Small intestine (tissue), 7 donors: ENCODE data around the gene TPRG1L. TPM values are rescaled to one million over a fixed set of nuclear protein-coding genes. Genes with fewer than 3 reads are reported as not detected.

Source experiments
- DNase-seq, 2 donors: peaks; one replicate each; pipeline versions ENCODE4 v3.0.0 to v3.0.0-alpha.2; 2013
- FAIRE-seq: peaks from 2 replicates; lab custom pipeline; 2012; peaks lifted over from hg19 to GRCh38; lab: Jason Lieb, UNC
- H3K27ac ChIP-seq, 3 donors: one replicate each; pipeline ENCODE4 v1.5.1; 2013; ENCODE audit warnings: low read length in 2 of 3, mild to moderate bottlenecking in 2 of 3, control low read depth in 1 of 3, inconsistent platforms in 1 of 3, low read depth in 1 of 3, moderate library complexity in 1 of 3
- H3K27me3 ChIP-seq, 3 donors: one replicate each; pipeline ENCODE4 v1.6.1; 2013; ENCODE audit warnings: low read length in 3 of 3, inconsistent platforms in 1 of 3; ENCODE audit not compliant: control insufficient read depth in 3 of 3, insufficient read depth in 3 of 3
- H3K36me3 ChIP-seq, 3 donors: one replicate each; pipeline ENCODE4 v1.6.1; 2013; ENCODE audit warnings: low read length in 3 of 3, inconsistent platforms in 1 of 3, low read depth in 1 of 3, mild to moderate bottlenecking in 1 of 3, moderate library complexity in 1 of 3; ENCODE audit not compliant: control insufficient read depth in 3 of 3, insufficient read depth in 2 of 3
- H3K4me1 ChIP-seq, 3 donors: one replicate each; pipeline ENCODE4 v1.6.1; 2013; ENCODE audit warnings: low read length in 2 of 3, inconsistent platforms in 1 of 3, low read depth in 1 of 3, mild to moderate bottlenecking in 1 of 3, moderate library complexity in 1 of 3; ENCODE audit not compliant: control insufficient read depth in 3 of 3, insufficient read depth in 2 of 3
- H3K4me3 ChIP-seq, 3 donors: one replicate each; pipeline ENCODE4 v1.5.1; 2013; ENCODE audit warnings: low read length in 3 of 3, control low read depth in 1 of 3, inconsistent platforms in 1 of 3, low read depth in 1 of 3, mild to moderate bottlenecking in 1 of 3, moderate library complexity in 1 of 3
- H3K9me3 ChIP-seq, 2 donors: one replicate each; pipeline ENCODE4 v1.6.1; 2013; ENCODE audit warnings: low read depth in 1 of 2, low read length in 1 of 2; ENCODE audit not compliant: control insufficient read depth in 2 of 2, insufficient read depth in 1 of 2
- WGBS, 3 donors: extraction: QIAGEN DNeasy Blood & Tissue Kit; methylation state at CpG; one replicate each; pipeline ENCODE4 v1.1.7; 2013; 5-methylcytosine and 5-hydroxymethylcytosine counted together
- polyA plus RNA-seq, 4 donors: library from polyadenylated mRNA; stranded (reverse) in 3 of 4; unstranded in 1 of 4; fragments of 200-250 nt in 3 of 4; fragments of 120-200 nt in 1 of 4; gene quantifications; one replicate each; pipeline versions ENCODE4 v1.2.1 to v1.2.3, GENCODE V29; 2013
- donor health status: healthy with polysubstance abuse.
- donor health status: control.
- donor health status: control.
- donor health status: Bipolar disorder and iron deficiency.
- donor health status: healthy.

The TPRG1L gene
- polyA plus RNA-seq, 4 donors, result 41.2 to 97.8 (median 92.0) TPM

- Histone ChIP-seq H3K4me1 (peaks cover 0 to 16% (median 3%) of the 10 kb centered on the region in 3 donors), H3K4me3 (peak overlapping the region in 1 of 3 donors; percentile 47), H3K27me3 (peaks cover 15 to 63% (median 25%) of the 10 kb centered on the region in 3 donors), H3K36me3 (no peaks in the 10 kb centered on the region), H3K27ac (no peak overlapping the region), H3K9me3 (no peaks in the 10 kb centered on the region)
- FAIRE-seq, result no peak
- 2 to 4% (median 3%) methylated on average over 49 to 68 of the region's 68 CpGs for WGBS, 3 donors
- peak in 1 of 2 donors; percentile 39 for DNase-seq
Measured at GRCh38 chr1:3652548-3653285, 27.9 kb downstream of the TPRG1L start.

- DNase-seq, result no peak
Measured at GRCh38 chr1:3653286-3653618, 28.4 kb downstream of the TPRG1L start.

GRCh38 chr1:3654549-3655281, 29.9 kb downstream of the TPRG1L start:
- 45 to 82% (median 74%) methylated on average over 22 of the region's 22 CpGs for whole genome bisulfite sequencing, 3 donors
- FAIRE-seq, result no peak
- DNase-seq, result no peak
- Histone ChIP-seq H3K9me3 (no peaks in the 10 kb centered on the region), H3K36me3 (no peaks in the 10 kb centered on the region), H3K4me3 (no peak overlapping the region), H3K27ac (no peak overlapping the region), H3K4me1 (peaks cover 0 to 12% (median 0%) of the 10 kb centered on the region in 3 donors), H3K27me3 (peaks cover 15 to 66% (median 25%) of the 10 kb centered on the region in 3 donors)

More at GRCh38 chr1:3653286-3653618, 28.4 kb downstream of the TPRG1L start:
- Histone ChIP-seq H3K9me3 (no peaks in the 10 kb centered on the region), H3K27ac (no peak overlapping the region), H3K36me3 (no peaks in the 10 kb centered on the region), H3K4me1 (peaks cover 0 to 16% (median 2%) of the 10 kb centered on the region in 3 donors), H3K27me3 (peaks cover 15 to 66% (median 25%) of the 10 kb centered on the region in 3 donors), H3K4me3 (peak overlapping the region in 1 of 3 donors; percentile 47)
- WGBS, 3 donors, result 11 to 26% (median 25%) methylated on average over 10 of the region's 10 CpGs
- no peak for FAIRE-seq

GRCh38 chr1:3656450-3657095, 31.8 kb downstream of the TPRG1L start:
- H3K4me3 ChIP-seq, result no peak overlapping the region
- H3K4me1 ChIP-seq, result peaks cover 0 to 5% (median 0%) of the 10 kb centered on the region in 3 donors
- 62 to 79% (median 77%) methylated on average over 13 of the region's 13 CpGs for WGBS, 3 donors
- H3K36me3 ChIP-seq, result no peaks in the 10 kb centered on the region
- no peak overlapping the region for H3K27ac ChIP-seq
- DNase-seq, result no peak
- H3K27me3 ChIP-seq, result peaks cover 14 to 49% (median 14%) of the 10 kb centered on the region in 3 donors
- H3K9me3 ChIP-seq, result no peaks in the 10 kb centered on the region
- FAIRE-seq, result no peak

- peaks cover 0 to 5% (median 0%) of the 10 kb centered on the region in 3 donors for H3K4me1 ChIP-seq
- no peak for DNase-seq
- H3K36me3 ChIP-seq, result no peaks in the 10 kb centered on the region
- FAIRE-seq, result no peak
- H3K27me3 ChIP-seq, result peaks cover 9 to 45% (median 14%) of the 10 kb centered on the region in 3 donors
- no peaks in the 10 kb centered on the region for H3K9me3 ChIP-seq
- no peak overlapping the region for H3K4me3 ChIP-seq
- 61 to 71% (median 64%) methylated on average over 6 of the region's 6 CpGs for WGBS, 3 donors
- H3K27ac ChIP-seq, result no peak overlapping the region
Measured at GRCh38 chr1:3657096-3657475, 32.3 kb downstream of the TPRG1L start.

GRCh38 chr1:3657578-3658230, 32.9 kb downstream of the TPRG1L start:
- Histone ChIP-seq H3K4me3 (no peak overlapping the region), H3K4me1 (peaks cover 0 to 4% (median 0%) of the 10 kb centered on the region in 3 donors), H3K9me3 (no peaks in the 10 kb centered on the region), H3K27ac (no peak overlapping the region), H3K36me3 (no peaks in the 10 kb centered on the region), H3K27me3 (peaks cover 3 to 43% (median 14%) of the 10 kb centered on the region in 3 donors)
- DNase-seq (no peak), FAIRE-seq (no peak)
- 72 to 81% (median 79%) methylated on average over 26 of the region's 26 CpGs for WGBS, 3 donors

GRCh38 chr1:3658231-3658615, 33.4 kb downstream of the TPRG1L start:
- FAIRE-seq (no peak), DNase-seq (no peak)
- H3K4me3 ChIP-seq, result no peak overlapping the region
- H3K27me3 ChIP-seq, result peaks cover 3 to 38% (median 10%) of the 10 kb centered on the region in 3 donors
- no peaks in the 10 kb centered on the region for H3K36me3 ChIP-seq
- no peaks in the 10 kb centered on the region for H3K9me3 ChIP-seq
- no peaks in the 10 kb centered on the region for H3K4me1 ChIP-seq
- no peak overlapping the region for H3K27ac ChIP-seq
- 56 to 62% (median 60%) methylated on average over 14 of the region's 14 CpGs for WGBS, 3 donors

GRCh38 chr1:3659093-3659492, 34.3 kb downstream of the TPRG1L start:
- Histone ChIP-seq H3K4me1 (no peaks in the 10 kb centered on the region), H3K4me3 (no peak overlapping the region), H3K9me3 (no peaks in the 10 kb centered on the region), H3K27me3 (peaks cover 3 to 29% (median 6%) of the 10 kb centered on the region in 3 donors), H3K27ac (no peak overlapping the region), H3K36me3 (no peaks in the 10 kb centered on the region)
- 73 to 91% (median 76%) methylated on average over 15 of the region's 15 CpGs for WGBS, 3 donors
- DNase-seq, result no peak
- FAIRE-seq, result no peak
